Measurements from ENCODE around the gene ACRBP.

The ACRBP gene

DNA sequence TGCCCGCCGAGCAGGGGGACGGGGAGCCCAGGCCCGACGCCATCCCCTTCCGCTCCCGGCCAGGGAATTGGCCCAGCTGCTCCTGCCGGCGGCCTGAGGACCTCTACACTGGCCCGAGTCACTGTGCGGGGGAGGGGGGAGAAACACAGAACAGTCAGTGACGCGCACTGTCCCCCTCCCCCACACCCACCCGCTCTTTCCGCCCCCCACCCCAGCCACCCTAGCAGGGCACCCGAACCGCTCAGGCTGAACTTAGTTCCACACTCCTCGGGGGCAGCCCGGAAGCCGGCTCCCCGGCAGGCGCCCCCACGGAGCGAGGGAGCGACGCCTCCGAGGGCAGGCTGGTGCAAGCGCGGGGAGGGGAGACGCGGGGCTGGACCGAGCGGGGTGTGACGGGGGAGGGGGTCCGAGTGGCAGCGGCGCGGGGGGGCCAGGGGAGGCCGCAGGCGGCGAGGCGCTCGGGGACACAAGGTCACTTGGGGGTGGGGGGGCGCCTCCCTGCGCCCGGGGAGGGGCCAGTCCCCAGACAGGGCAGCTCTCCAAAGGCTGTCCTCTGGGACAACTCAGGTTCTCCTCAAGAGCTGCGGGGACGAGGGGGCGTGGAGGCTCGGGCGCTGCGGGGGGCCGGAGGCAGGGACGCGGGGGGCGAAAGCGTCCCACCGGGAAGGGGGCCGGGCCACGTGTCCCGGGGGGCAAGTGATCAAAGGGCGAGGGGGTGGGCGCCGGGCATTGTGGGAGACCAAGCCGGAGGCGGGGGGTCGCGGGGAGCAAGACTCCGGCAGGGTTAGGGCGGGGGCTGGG is 40.7 kb downstream of the ACRBP start:
- TF ChIP-seq TCF4 (CRISPR knock-in tag; IDR thresholded peaks at IDR 0.05; ENCODE audit: borderline replicate concordance) (no peak), PPARA (CRISPR knock-in tag; IDR thresholded peaks at IDR 0.05; ENCODE audit: borderline replicate concordance) (no peak), ZNF8 (CRISPR knock-in tag; IDR thresholded peaks at IDR 0.05) (no peak), TSHZ2 (CRISPR knock-in tag; IDR thresholded peaks at IDR 0.05) (no peak)
- TF ChIP-seq, protein P1, sequence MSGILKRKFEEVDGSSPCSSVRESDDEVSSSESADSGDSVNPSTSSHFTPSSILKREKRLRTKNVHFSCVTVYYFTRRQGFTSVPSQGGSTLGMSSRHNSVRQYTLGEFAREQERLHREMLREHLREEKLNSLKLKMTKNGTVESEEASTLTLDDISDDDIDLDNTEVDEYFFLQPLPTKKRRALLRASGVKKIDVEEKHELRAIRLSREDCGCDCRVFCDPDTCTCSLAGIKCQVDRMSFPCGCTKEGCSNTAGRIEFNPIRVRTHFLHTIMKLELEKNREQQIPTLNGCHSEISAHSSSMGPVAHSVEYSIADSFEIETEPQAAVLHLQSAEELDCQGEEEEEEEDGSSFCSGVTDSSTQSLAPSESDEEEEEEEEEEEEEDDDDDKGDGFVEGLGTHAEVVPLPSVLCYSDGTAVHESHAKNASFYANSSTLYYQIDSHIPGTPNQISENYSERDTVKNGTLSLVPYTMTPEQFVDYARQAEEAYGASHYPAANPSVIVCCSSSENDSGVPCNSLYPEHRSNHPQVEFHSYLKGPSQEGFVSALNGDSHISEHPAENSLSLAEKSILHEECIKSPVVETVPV (CRISPR knock-in tag; IDR thresholded peaks at IDR 0.05): no peak
- peak; percentile 40 for ATAC-seq

GRCh38 chr12:6605421-6606330 is 41.6 kb downstream of the ACRBP start:
- ATAC-seq: peak; percentile 34
- no peak for TF ChIP-seq ZNF565 (CRISPR knock-in tag; conservative IDR thresholded peaks at IDR 0.05; ENCODE audit: low read depth)
- TF ChIP-seq ZFP3 (CRISPR knock-in tag; IDR thresholded peaks at IDR 0.05): no peak

- ATAC-seq: no peak
- TF ChIP-seq OSR1 (CRISPR knock-in tag; IDR thresholded peaks at IDR 0.05) (no peak), TSHZ2 (CRISPR knock-in tag; IDR thresholded peaks at IDR 0.05) (no peak), TCF4 (CRISPR knock-in tag; IDR thresholded peaks at IDR 0.05; ENCODE audit: borderline replicate concordance) (no peak), ZC3H10 (CRISPR knock-in tag; IDR thresholded peaks at IDR 0.05) (no peak), ZNF8 (CRISPR knock-in tag; IDR thresholded peaks at IDR 0.05) (no peak), POU6F1 (CRISPR knock-in tag; IDR thresholded peaks at IDR 0.05; ENCODE audit: borderline replicate concordance, low read depth) (no peak), ISL1 (CRISPR knock-in tag; IDR thresholded peaks at IDR 0.05) (no peak), CSDC2 (CRISPR knock-in tag; IDR thresholded peaks at IDR 0.05) (no peak), ZNF70 (CRISPR knock-in tag; IDR thresholded peaks at IDR 0.05) (no peak), ARNTL (CRISPR knock-in tag; IDR thresholded peaks at IDR 0.05; ENCODE audit: borderline replicate concordance, low read depth) (no peak), GLIS3 (CRISPR knock-in tag; IDR thresholded peaks at IDR 0.05) (no peak), ZNF565 (CRISPR knock-in tag; conservative IDR thresholded peaks at IDR 0.05; ENCODE audit: low read depth) (no peak)
- TF ChIP-seq, protein P1 (CRISPR knock-in tag; IDR thresholded peaks at IDR 0.05): no peak
These were observed 42.8 kb downstream of the ACRBP start for GRCh38 chr12:6604259-6605029.

Measured in SK-N-SH treated with all-trans-retinoic acid at 6 μM for 48 hours (cell line).